NK-92 (cell line): Measurements from ENCODE around the gene IPPK.

Experiments used
- DNase-seq: peaks from one replicate; lab custom pipeline; 2025; ENCODE audit not compliant: unreplicated experiment; lab: John Stamatoyannopoulos, UW

The IPPK gene

DNA sequence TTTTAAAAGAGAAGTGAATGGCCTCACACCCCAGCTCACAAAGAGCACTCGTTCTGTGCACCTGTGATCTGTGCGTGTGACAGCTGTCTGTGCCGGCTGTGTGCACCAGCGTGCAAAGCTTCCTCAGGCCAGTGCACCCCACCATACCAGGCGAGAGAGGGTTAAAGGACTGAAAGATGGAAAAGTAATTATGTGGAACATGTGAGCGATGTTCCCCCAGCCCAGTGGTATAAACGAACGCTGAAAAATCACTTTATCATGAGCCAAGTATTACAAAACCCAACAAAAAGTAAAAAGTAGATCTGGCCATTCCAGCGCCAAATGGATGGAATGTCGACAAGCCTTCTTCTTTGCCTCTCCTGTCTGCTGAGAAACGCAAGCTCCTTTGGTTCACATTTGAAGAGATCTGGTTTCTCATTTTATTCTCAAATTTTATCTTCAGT lies 53.7 kb downstream of the IPPK start:
- no peak for DNase-seq

DNA sequence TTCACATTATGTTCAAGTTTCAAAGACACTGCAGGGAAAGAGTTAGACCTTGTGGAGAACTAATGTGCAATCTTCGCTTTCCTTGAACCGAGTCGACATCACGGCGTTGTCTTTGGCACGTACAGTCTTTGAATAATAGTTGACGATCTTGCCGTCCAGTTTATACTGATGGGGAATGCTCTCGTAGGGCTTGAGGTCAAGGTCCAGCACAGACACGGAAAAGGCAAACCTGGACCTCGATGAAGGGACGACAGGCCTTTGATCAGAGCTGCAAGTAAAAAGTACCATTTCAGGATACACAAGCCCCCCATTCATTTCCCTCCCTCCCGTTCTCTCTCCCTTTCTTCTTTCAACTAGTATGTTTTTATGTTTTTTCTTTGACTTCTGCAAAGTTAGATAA lies 54.1 kb downstream of the IPPK start:
- DNase-seq = no peak

DNA sequence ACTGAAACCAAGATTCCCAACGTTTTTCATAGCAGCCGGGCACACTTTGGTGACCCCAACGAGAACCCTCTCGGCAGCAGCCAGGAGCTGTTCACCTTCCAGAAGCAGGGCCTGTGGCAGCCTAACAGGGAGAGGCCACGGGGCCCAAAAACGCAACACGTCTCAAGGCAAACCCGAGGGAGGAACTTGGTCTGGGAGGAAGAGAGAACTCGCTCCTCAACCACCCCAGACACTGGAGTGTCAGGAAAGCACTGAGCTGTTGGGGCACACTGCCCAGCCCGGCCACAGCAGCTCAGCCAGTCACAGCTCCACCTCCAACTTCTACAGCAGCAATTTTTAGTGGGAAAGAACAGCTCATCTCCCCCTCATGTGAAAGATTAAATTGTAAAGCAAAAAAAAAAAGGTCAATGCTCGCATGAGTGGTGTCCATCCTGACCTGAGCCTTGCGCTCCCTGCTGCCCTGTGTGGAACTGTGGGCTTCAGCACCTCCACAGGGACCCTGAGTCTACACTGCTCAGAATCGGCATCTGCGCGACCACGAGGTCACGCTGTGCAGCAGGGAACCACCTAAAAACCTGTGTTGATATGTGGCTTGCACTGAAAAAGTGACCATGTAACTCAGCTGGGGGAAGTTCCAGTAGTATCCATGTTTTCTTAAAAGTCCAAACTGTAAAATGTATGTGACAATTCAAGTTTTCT lies 55.0 kb downstream of the IPPK start:
- DNase-seq = no peak

DNA sequence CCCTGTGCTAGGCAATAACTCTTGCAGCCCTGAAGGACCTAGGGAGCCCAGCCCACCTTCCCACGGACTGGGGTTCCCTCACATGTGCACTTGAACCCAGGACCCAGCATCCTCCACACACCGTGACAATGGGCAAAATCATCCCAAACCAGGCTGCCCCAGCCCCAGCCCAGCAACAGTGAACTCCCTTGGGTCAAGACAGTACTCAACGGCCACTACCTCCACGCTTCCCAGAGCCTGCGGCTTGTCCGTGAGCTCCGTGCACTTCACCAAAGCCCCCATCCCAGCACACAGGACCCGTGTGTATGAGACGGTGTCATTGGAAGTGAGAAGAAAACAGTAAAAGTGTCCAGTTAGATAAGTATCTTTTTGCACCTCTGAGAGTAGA lies 55.8 kb downstream of the IPPK start:
- DNase-seq = no peak

DNA sequence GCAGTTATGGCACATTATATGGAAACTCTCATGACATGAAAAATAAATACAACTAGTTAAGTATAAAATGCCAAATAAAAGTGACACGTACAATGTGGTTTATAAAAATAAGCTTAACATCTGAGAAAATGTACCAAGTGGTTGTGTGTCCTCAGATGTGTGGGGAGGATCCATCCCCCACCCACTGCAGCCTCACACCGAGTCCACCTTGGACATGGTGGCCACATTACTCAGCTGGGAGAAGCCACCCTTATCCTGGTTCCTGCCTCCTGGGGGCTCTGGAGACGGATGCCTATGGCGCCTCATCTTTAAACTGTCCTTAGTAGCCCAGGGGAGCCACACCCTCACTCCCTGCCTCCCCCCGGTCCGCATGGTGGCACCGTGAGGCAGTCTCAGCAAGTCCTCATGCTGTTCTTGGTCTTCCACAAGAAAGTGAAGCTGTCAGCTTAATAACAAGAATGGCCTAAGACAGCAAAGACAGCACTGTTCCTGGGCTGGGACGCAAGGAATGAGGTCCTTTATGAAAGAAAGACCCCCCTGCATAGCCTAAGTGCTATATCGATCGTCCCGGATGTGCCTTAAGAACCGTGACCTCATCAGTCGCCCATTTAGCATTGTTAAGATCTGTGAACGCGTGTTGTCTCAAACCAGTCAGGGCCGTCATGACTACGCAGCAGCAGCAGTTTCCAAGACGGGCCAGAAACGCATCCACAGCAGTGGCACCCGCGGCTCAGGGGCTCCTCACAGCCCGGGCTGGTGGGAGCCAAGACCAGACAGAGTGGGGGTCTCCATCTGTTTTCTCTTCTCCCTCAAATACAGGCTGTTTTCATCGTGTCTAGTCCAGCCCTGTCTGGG lies 56.4 kb downstream of the IPPK start:
- no peak for DNase-seq

DNA sequence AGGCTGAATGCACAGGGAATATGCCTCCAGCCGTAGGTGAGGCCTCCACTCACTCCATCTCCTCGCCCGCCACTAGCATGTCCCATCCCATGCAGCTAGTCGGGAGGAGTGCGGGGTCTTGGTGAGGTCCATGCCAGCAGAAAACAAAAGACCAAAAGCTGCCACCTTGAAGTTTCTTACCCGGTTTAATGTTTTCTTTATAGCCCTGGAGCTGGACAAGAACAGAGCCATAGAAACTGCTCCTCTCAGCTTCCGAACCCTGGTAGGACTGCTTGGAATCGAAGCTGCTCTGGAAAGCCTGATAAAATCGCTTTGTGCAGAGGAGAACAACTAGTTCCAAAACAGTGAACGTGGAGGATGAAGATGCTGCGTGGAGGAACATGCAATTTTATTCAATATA lies 57.1 kb downstream of the IPPK start:
- no peak for DNase-seq

DNA sequence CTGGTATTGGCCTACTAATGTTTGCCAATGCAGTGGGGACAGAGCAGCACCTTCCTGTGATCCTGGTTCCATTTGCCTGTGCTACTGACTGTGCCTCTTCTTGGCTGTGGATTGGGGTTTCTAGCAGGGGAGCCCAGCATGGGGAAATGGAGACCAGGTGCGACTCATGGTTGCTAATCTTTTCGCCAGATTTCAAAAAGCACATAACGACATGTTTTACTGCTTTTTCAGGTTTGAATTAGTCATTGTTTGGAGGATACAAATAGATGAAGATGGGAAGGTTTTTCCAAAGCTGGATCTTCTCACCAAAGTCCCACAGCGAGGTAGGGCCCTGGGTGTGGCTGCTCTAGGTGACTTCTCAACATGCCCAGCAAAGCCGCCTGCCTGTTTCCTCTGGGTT lies 57.6 kb downstream of the IPPK start:
- DNase-seq = no peak

DNA sequence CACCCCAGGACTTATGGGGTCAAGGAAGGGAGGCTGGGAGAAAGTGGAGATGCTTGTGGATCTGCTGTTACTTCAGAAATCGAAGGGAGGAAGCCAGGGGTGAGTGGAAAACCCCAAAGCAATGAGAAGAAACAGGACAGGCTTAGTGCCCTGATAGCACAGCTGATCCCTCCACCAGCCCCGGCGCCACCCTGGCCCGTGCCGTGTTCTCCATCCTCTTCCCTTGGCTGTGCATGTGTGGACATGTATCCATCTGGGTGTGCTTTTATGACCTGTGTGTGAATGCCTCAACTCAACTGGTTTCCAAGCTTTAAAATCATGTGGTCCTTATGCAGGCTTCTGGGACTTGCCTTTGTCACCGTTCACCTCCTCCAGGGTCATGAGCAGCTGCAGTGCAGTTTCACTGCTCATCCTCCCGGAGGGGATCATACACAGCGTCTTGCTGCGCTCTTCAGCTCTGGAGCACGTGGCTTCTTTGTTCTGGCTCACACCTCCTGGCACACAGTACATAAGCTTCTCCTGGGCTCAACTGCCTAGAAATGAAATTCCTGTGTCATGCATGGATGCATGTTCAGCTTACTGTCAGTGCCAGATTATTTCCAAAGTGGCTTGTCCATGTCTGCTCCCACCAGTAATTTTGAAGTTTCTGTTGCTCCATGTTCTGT lies 58.2 kb downstream of the IPPK start:
- DNase-seq = no peak

DNA sequence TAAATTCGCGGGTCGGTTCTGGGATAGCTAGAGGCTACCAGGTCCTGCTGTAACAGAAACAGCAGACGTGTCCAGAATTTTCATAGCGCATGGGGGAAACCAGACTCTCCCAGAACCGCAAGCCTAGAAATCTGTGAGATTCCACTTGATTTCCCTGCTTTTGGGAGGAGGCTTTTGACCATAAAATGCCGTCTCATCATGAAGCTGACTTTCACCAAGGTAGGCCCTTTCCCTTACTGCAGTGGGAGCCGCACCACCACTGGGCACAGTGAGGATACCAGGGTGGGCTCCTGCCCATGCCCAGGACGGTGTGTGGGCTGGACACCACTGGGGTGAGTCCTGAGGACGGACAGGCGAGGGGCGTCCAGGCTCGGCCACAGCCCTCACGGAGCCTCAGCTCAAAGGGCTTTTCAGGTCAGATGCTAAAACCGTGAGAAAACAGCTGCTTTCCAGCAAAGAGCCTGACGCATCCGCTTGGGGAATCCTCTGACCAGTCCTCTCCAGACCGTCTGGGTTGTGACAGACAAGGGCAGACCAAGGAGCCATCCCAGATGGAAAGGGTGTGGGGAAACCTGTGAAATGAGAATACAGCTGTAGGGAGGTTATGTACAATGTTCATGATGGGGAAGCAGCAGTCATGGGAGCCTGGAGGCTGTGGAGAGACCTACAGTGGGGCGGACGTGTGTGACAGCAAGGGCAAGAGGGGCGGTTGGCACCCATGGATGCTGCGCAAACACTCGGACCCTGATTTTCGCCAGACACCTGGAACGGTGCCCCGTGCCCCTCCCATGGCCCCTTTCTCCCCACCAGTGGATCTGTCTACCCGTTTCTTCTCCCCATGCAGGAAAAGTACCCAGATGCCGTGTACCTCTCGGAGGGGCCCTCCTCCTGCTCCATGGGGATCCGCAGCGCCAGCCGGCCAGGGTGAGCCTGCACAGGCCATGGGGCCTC lies 59.2 kb downstream of the IPPK start:
- no peak for DNase-seq

DNA sequence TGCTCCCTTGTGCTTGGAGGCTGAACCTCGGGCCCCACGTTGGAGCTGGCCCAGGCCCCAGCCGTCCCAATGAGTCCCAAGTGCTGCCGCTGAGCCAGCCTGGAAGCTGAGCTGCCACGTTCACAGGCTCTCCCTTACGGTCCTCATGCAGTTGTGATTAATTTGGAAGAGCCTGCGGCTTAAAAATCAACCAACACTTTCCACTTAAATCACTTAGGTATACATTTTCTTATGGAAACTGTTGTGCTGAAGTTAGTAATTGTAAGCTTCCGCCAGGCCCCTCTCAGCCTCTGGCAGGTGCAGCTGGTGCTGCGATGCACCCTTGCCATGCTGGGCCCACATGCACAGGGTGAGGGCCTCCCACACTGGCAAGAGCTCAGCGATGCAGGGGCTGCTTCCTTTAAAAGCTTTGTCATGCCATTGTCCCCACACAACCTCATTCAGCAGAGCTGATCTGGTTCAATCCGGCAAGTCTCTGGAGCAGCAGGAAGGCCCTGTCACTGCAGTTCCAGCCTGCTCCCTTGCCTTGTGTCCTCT lies 61.0 kb downstream of the IPPK start:
- no peak for DNase-seq

DNA sequence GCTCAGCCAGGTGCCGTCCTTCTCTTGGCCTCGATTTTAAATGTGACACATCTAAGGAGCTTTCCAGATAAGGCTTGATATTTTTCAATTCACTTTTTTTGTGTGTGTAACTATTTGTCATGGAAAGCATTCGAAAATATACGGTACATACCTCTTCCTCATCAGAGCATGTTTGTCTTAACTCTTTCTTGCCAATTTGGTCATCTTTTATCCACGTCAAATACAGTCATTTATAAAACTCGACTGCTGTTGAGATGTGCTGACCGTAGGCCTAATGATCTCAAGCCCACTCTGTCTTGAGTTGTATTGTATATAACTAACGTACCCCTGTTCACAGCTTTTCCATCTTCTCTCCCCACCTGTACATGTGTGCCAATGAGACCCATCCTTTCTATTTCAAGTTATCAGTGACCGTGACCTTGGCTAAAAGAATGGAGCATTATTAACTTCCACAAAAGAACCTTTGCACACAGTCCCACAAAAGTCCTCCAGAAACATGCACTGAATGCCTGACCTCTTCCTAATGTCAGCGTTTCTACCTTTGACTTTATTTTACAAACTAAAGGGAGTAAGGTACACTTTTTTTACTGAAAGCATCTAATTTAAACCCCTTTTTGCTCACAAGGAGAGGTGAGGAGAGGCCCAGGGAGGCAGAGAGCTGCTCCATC lies 61.6 kb downstream of the IPPK start:
- no peak for DNase-seq

DNA sequence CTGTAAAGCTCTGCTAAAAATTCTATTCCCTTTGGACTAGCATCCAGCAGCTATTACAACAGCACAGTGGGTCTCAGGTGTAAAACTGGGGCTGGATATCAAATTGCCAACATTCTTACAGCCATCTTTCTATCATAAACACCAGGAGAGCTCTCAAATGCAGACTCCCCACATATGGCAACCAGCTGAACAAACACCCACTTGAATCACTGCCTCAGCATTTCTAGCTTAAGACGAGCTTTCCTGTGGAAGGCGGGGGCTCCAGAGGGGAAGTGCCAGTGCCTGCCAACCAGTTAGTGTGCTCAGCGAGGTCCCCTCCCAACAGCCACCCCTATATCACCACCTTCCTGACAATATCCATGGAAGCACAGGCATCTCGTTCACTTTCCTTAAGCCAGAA lies 62.2 kb downstream of the IPPK start:
- no peak for DNase-seq

DNA sequence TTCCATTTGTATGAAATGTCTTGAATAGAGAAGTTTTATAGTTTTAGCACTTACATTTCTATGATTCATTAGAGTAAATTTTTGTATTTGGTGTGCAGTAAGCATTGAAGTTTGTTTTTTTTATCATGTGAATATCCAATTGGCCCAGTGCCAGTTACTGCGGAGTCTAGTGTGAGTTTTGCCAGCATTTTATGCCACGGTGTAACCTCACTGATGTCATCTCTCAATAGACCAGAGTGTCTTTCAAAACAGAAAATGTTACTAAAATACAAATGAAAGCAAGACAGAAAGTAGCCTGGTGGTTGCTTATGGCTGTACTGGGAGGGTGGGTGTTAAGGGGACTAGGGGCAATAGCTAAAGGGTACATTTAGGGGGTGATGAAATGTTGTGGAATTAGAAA lies 62.8 kb downstream of the IPPK start:
- DNase-seq = no peak

DNA sequence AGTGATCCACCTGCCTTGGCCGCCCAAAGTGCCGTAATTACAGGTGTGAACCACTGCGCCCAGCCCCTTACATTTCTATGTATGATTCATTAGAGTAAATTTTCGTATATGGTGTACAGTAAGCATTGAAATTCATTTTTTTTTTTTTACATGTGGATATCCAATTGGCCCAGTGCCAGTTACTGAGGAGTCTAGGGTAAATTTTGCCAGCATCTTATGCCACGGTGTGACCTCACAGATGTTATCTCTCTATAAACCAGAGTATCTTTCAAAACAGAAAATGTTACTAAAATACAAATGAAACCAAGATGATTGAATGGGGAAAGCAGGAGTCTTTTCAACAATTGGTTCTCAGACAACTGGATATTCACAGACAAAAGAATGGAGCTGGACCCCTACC lies 64.7 kb downstream of the IPPK start:
- DNase-seq = no peak

DNA sequence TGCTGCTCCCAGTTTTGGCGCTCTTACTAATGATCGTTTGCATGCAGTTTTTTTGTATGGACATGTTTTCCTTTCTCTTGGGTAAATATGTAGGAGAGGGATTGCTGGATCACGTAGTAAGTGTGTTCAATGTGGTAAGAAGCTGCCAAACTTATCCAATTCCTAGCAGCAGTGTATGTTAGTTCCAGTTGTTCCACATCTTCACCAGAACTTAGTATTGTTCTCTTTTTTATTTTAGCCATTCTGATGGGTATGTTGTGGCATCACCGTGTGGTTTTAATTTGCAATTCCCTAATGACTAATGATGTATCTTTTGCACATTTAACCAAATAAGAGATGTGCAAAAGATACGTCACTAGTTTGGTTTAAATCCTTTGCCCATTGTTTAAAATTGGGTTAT lies 65.9 kb downstream of the IPPK start:
- DNase-seq = no peak

DNA sequence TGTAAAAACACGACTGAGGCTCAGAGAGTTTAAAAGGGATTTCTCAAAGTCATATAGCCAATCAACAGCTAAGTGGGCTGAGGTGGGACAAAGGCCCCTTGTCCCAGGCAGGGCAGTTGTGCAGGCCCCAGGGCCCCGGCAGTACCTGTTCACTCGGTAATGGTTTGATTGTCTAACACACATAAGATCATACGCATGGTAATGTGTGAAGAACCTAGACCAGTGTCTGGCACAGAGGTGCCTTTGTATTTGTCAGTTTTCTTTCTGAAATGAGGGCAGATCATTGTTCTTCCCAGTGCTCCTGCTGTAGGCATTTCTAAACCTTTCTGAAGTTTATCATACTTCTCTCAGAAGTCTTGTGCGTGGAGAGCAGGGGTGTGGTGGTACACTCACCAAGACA lies 66.8 kb downstream of the IPPK start:
- DNase-seq = no peak

DNA sequence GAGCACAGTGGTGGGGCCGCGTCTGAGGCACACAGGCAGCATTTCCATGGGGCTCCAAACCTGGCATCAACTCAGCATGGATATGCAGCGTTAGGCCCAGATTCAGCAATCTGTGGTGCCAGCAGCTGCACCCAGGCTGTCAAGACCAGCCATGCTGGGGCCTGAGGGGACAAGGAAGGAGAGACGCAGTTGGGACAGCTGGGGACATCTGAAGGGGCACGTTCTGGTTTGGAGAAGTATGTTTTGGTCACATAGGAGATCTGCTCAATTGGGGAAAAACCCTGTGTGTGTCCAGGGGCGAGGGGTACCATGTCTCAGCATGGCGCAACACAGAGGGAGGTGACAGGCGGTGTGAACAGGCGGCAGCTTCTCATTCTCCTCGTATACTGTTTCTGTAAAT lies 67.5 kb downstream of the IPPK start:
- DNase-seq = no peak

DNA sequence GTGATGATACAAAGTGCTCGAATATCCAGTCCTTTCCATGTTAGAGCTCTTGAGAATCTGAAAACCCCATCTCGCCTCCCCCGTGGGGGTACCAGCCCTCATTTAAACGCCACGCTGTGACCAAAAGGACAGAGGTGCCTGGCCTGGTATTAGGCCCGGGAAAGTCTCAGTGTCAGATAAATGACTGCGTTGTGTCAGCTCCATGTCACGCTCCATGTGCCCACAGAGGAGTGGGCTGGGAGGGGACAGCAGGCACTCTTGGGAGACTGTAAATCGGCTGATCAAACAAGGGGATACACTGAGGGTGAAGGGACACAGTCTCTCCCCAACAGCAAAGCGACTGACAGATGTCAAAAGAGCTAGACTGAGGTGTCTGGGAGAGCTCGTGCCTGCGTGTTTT lies 68.5 kb downstream of the IPPK start:
- no peak for DNase-seq

DNA sequence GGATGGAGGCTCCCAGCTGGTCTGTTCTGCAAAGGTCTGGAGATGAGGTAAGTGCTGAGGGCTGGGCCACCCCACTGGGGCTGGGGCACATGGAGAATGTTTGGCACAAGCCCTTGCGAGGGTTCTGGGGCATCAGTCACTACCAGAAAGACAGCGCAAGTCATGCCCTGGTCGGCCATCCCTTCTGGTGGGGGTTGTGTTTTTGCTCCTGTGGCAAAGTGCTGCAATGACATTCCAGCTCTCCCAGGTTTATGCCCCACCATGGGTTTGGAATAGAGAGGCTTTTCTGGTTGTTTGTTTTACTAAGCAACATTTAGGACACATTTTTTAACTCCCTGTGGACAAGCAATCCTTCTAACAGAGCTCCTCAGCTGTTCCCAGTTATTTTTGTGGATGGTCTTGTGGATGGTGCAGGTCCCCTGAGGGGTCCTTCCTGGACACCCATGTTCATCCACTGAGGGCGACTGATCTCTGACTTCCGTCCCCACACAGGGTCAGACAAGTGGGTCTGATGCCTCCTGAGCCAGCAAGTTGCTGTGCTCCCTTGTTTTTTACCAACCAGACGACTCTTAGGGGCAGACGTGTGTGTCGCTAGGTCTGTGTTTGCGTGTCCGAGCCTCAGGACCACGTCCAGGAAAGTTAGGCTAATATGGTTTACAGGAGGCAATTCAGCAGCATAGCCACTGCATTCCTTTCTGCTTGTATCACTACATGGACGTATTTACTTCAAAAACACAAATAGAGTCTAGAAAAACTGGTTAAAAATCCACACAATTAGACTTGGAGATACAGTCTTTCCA lies 69.3 kb downstream of the IPPK start:
- no peak for DNase-seq
